Activated CD8-positive, alpha-beta memory T cell treated with anti-CD3 and anti-CD28 coated beads for 48 hours (primary cell): ENCODE results near the gene RIMS3.
A peak's percentile ranks its signal among the peaks of the same experiment; 100 is the strongest.
"Not testable (repeated sequence)": the region's sequence is repeated elsewhere in the genome, so short reads cannot be mapped to it uniquely, and the experiment has no call there.

Source experiments
- DNase-seq, 3 experiments: peaks; one replicate each; pipeline ENCODE4 v3.0.0-alpha.2; 2020; ENCODE audit warnings: low read depth in 2 of 3, low spot score in 2 of 3

RIMS3 gene

DNA sequence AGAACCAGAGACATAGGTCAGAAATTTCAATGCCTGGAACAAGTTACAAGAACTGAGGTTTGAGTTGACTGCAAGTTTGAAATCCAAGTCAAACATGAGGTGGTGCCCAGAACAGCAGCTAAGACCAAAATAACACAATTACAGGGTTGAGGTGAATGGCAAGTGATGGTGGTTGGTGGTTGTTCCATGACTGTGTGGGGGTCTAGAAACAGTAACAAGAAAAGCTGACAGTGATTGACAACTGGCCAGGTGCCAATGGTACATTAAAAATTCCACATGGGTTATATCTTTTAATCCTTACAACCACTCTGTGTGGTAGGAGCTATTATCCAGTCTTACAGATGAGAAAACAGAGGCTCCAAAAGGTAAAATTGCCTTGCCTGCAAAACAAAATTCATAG is 32.0 kb downstream of the RIMS3 start:
- DNase-seq = no peak

DNA sequence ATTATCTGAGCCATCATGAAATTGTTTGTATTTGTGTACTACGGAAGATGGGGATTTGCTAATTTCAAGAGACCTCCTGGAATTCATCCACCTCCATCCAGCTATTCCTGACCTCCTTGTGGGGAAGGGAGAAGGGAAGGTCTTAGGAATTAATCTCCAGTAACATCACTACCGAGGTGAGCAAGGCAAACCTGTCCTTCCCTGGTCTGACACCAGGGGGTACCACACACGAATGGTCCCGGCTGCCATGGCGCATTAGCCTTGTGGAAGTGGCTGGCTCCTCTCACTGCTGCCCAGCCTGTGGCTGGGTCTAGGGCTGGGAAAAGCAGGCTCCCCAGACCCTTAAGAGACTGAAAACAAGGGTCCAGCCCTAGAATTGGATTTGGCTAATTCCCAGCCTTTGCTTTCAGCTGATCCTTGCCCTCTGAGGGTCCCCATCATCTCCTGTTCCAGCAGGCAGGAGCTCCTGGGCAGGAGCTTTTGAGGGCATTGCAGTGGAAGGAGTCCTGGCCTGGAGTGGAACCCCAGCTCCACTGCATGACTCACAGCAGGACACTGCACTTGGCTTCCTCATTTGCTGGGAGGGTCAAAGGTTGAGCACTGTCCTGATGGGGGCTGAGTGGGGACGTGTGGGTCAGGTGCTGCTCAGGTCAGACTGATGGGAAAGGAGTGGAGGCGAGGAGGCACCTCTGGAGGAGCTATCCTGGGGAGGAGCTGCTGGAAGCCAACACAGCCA is 34.8 kb downstream of the RIMS3 start:
- DNase-seq = no peak

DNA sequence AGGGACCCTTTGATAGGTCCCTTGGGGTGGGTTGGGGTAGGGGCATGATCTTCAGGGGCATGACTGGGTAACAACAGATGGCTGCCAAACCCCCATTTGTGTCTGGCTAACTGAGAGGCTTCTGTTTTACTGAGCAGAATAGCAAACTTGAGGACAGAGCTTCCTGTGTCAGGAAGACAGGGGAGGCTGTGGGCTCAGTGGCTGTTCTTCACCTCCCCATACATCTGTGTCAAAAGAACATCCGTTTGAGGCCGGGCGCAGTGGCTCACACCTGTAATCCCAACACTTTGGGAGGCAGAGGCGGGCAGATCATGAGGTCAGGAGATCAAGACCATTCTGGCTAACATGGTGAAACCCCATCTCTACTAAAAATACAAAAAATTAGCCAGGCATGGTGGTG is 35.9 kb downstream of the RIMS3 start:
- DNase-seq = not testable (repeated sequence)

DNA sequence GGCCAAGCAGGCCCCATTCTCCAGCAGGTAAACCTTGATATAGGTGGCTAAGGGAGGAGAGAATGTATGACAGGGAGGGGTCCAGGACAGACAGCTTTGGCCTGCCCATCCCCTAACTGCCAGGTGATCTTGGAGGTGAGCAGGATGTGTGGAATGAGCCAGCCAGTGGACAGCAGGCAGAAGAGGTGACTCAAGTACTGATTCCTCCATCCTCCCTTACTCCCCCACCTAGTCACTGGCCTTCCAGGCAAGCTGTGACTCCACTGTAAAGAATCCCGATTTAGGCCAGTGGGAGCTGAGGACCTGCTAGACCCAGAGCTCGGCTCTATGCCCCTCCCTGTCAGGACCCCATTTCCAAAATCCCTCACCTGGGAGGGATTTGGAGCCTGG is 36.6 kb downstream of the RIMS3 start:
- DNase-seq = no peak

DNA sequence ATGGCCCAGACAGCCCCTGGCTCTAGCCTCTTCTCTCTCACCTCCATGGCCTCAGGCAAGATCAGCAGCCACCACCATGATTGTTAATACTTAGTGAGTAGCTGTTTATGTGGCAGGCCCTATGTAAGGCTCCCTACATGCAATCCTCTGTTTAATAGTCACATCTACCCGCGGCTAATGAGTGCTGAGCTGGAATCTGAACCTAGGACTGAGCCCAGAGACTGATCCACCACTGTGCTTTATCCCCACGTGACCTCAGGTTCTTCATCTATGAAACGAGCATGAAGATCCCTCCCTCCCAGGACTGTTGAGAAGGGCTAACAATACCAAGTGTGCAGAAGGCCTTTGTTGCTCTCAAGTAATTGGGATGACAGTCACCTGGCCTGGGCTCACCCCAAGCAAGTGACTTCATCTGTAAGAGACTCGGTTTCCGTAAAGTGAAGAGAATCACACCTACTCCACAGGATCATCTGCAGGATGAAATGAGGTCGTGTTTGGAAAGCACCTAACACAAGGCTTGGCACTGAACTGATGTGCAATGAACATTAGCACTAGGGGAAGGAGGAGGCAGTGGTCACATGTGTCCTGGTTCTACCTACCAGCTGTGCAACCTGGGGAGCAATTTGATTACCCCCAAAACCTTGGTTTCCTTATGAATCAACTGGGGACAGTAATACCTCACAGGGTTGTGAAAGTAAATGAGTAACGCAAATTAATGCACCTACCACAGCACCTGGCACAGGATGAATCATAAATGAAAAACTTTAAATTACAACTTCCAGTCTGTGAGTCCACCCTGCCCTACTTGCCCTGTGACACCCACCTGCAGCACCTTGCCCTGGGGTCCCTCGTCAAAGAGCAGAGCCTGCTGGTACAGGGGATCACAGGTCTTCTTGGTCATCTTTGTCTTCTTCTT is 37.2 kb downstream of the RIMS3 start:
- no peak for DNase-seq

DNA sequence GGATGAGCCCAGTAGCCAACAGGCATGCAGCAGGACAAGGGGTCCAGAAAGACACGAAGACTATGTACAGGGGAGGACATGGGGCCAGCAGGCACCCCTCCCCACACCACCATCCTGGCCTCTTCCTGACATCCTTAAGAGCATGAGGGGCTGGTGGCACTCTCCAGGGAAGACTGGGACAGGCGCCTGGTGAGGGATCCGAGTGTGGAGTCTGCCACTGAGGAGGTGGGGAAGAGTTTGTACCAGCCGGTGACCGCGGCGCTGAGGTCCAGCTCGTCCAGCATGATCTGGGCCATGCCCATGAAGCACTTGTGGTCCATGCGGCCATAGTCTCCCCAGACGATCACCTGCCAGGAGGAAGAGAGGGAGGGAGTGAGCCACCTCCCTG is 39.1 kb downstream of the RIMS3 start:
- no peak for DNase-seq

DNA sequence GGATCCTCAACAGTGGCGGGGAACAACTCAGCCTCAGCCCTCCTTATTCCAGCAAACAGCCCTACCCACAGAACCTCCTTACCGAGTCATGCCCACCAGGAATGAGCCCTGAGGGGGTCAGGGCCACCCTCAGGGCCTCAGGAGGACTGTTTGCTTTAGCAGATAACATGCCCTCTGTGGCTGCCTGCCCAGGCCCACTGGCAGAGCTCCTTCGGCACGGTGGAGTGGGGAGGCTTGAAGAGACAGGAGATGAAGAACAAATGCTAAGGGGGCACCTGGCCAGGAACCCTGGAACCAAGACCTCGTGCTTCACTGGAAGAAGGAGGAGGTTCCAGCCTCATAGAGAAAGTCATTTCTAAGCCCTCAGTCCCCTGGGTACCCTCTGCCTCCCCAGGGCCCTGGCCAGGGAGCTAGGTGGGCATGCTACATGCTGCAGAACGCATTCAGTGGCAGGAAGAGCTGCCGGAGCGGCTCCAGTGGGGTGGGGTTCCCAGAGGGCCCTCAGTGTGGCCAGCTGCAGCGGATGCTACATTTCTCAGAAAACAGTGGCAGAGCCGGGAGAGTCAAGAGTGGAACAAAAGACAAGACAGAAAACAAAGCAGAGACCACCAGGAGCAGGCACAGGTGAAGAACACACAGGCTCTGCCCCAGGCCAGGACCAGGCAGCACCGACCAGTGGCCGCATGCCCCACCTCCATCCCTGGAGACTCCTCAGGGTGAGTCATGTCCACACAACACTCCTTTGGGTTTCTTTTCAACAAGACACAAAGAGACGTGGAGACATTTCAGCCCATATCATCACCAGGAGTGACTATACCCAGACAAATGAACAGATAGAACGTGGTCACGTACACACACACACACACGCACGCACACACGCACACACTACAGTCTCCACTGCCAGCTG is 39.8 kb downstream of the RIMS3 start:
- no peak for DNase-seq

DNA sequence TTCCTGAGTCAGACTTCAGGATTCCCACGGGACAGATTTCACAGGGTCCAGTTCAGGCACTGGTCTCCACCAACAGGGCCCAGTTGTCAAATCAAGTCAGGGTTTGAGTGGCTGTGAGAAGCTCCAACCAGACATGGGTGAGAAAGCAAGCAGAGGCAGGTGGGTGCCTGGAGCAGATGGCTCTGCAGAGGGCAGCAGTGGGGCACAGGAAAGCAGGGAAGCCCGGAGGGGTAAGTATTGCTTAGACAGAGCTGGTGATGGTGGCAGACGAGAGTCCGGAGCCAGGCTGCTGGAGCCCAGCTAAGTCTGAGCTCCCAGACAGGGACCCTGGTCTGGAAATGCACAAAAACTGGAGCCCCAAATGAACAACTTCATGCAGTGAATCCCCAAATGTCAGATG is 40.4 kb downstream of the RIMS3 start:
- DNase-seq = no peak

DNA sequence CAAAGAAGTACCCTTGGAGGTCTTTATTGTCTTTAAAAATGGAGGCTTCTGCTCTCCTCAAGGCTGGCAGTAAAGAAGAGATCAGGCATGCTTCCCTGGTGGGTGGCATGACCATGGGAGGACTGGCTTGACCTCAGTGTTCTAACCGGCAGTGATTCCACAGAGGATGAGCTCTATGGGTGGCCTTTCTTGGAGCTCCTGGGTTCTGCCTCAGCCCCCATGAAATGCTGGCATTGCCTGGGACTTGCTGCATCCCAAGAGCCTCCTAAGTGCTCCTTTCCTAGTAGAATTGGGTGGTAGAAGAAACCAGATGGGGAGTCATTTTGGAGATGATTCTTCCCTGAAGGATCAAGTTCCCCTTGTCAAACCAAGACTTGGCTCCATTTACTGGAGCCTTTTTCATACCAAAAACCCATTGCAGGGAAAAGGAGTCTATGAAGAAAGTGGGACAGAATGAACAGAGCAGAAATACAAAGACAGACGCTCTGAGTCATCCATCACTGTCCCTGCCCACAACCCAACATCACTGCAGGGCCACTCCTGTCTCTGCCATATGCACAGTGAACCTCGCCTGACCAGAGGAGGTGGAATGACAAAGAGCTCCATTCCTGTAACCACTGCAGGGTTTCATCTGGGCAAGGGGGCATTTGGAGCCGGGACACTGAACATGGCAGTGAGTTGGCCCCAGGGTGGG is 42.4 kb downstream of the RIMS3 start:
- no peak for DNase-seq

DNA sequence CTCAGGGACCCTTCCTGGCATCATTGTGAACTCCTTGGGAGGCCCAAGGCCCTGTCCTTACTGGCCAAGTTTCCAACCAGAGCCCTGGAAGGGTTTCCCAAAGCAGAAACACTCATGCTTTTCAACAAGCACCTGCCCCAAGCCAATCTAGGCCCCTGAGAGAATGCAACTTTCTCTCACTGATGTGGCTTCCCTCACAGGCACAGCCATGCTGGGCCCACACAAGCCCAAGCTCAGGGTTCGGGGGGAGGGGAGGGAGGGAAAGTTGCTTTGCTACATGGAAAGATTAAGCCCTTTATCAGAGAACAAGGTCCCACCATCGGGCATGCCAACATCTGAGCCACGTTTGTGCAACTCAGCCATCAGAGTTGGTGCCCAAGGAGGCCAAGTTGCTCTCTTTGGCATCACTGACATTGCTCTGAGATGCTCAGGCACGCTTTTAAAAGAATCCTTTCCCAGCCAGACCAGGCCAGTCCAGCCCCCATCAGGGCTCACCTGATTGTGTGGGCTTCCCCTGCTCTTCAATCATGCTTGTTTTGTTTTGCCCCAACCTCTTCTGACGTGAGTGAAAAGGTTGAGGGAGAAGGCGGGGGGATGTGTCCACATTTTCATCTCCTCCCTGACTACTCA is 43.5 kb downstream of the RIMS3 start:
- no peak for DNase-seq

DNA sequence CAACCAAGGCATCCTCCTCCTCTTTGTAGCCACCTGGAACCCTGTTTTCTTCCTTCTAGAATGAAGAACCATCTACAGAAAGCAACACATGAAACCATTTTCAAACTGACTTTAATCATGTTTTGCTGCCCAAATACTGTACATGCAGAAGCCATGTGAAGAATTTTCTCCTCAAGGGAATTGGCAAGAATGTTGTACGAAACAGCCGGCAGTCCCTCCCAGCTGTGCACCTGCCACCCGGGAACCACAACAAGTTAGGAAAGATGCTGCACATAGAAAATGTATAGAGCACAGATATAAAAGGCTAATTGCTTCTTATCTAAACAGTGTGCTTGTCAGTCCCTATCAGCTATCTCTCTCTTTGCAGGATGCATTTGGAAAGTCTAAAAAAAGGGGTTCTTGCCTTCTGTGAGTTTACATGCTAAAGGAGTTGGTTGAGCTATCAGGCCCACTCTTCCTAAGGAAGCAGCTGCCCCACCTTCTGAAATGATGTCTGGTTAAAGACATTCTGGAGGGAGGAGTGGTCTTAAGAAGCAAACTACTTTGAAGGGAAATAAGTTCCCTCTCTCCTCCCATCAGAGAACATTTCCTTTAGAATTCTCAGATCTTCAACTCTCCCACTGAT is 44.8 kb downstream of the RIMS3 start:
- DNase-seq = no peak

DNA sequence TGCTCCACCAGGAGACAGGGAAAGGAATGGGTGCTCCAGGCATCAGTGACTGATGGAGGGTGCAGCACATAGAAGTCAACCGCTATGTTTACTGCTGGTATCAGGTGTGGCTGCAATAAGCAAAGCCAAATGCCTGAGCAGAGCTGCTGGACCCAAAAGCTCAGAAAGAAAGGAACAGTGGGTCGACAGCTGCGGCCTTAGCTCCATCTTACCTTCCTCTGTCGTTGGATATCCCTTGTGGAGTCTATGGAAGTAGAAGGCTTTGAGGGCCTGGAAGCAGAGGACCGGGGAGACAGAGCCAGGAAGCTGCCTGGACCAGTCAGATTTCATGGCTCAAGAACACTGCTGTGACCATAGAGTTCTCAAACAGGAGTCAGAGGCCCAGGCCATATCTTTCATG is 45.3 kb downstream of the RIMS3 start:
- DNase-seq = no peak

DNA sequence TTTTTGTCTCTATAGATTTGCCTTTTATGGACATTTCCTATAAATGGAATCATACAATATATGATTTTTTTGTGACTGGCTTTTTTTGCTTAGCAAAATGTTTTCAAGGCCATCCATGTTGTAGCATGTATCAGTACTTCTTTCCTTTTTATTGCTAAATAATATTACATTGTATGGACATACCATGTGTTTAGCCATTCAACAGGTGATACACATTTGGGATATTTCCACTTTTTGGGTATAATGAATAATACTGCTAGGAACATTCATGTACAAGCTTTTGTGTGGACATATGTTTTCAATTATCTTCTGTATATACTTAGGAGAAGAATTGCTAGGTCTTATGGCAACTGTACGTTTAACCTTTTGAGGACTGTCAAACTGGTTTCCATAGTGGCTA is 47.4 kb downstream of the RIMS3 start:
- no peak for DNase-seq

DNA sequence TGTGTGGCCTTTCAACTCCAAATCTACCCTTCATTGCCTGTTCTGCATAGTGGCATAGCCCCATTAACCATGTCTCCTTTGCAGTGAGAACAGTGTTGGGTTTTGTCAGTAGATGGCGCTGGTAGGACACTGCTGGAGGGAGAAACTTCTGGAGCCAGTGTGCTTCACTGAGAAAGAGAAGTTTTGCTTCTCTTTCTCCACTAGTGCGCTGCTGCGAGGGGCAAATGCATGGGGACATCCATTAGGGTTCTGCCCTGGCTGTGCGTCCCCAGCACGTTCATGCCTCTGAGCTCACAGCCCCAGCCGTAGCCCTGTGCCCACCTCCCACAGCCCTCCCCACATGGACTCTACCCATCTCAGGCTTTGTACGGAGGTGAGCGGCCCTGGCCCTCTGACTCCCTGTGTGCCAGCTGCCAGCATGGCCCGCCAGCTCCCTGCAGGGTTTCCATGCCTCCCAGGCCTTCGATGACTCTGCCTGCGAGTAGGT is 53.1 kb downstream of the RIMS3 start:
- DNase-seq = peak in 2 of 3 experiments; percentile 34 to 52

DNA sequence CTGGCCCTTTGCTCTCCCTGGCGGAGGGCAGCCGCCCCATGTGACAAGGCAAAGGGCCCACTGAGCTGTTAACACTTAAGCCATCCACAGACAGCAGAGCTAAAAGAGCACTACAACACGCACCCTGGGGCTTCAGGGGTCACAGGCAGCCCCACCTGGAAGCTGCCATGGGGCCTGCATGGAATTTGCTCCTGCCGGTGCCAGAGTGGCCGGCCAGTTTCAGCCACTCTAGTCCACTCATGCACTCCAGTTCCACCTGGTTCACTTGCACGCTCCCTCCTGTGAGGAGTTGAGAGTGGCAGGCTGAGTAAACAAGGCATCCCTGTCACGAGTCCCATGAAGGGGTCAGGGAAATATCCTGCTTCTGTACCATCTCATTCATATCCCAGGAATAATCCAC is 55.3 kb downstream of the RIMS3 start:
- no peak for DNase-seq

DNA sequence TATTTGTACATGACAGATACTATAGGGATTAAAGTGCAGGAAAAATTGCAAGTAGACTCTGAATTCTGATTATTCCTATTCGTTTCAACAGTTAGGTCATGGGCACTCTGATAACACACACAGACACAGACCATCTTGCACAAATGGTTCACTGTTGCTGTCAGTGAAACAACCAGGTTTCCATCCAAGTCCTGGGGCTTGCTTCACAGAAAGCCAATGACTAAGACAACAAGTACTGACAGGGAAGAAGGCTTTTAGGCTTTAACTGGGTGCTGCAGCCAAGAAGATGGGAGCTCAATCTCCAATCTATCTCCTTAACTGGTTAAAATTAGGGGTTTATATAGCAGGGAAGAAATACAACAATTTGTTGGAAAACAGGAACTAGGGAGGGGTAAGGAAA is 57.6 kb downstream of the RIMS3 start:
- DNase-seq = no peak

DNA sequence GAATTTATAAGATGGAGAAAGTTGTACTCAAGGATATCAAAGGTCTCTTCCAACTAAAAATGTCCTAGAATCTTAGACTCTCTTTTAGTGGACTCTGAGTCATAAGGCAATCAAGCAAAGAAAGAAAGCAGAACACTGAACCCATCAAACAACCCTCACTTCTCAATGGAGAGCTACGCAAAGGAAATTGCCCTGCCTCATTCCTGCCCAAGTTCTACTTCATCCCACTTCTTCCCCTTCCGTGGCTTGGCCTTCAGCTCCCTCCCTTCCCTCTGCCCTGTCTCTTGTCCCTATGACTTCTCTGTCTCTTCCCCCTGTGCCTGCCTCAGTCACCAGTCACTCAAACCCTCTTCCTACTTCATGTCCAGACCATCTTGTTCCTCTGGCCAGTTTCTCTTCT is 58.5 kb downstream of the RIMS3 start:
- no peak for DNase-seq

DNA sequence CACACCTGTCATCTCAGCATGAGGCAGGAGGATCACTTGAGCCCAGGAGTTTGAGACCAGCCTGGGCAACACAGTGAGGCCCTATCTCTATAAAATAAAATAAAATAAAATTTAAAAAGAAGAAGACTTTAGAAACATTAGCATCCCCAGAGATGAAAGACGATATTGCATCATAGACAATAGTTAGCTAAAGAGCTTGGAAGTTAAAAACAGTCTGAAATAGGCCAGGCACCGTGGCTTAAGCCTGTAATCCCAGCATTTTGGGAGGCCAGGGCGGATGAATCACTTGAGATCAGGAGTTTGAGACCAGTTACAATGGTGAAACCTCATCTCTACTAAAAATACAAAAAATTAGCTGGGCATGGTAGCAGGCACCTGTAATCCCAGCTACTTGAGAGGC is 59.3 kb downstream of the RIMS3 start:
- DNase-seq = no peak

DNA sequence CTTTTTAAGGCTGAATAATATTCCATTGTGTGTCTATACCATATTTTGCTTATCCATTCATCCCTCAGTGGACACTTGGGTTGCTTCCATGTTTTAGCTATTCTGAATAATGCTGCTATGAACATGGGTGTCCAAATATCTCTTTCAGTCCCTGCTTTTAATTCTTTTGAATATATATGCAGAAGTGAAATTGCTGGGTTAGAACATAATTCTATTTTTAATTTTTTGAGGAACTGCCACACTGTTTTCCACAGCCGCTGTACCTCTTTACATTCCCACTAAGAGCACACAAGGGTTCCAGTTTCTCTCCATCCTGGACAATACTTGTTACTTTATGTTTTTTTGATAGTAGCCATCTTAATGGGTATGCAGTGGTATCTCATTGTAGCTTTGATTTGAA is 65.6 kb downstream of the RIMS3 start:
- no peak for DNase-seq

DNA sequence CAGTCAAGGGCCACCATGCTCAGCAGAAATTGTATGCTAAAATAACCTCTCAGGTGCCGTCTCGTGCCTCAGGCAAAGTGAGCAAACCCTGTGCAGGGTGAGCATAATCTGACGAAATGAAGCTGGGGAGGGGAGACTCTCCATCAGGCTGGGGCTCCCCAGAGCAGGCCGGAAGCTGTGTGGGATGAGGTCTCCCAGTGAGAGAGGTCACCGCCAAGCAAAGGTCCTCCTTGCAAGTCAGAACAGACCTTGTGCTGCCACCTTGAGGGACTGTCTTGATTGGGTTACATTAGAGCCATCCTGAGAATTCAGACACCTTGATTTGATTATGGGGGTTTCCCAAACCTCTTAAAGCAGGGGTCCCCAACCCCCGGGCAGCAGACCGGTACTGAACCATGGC is 69.9 kb downstream of the RIMS3 start:
- DNase-seq = no peak
